A673 (cell line): Measurements from ENCODE around the gene CCNY. TPM values are rescaled to one million over a fixed set of nuclear protein-coding genes. Genes with fewer than 3 reads are reported as not detected.

ENCODE experiments used
- BruUV-seq: library from RNA; stranded (reverse); fragments of 400-500 nt; replicated peaks from 2 replicates; lab custom pipeline; 2021; lab: Mats Ljungman, UMichigan
- CTCF ChIA-PET: fragments of 300-600 bp; sonication (Branson Sonifier 250); formaldehyde crosslinking; loops from one replicate; lab custom pipeline; 2022; ENCODE audit warnings: antibody characterized with exemption; lab: Charles Lee
- POLR2A ChIA-PET: fragments of 300-600 bp; sonication (Branson Sonifier 250); formaldehyde crosslinking; loops from one replicate; lab custom pipeline; 2022; ENCODE audit warnings: antibody characterized with exemption; ENCODE audit not compliant: low non-redundant PET; lab: Charles Lee
- DNase-seq: peaks from one replicate; pipeline ENCODE4 v3.0.0-alpha.2; 2015; ENCODE audit warnings: low spot score
- H3K27ac ChIP-seq: fragments of 200-600 bp; sonication (generic); 2 replicates; pipeline ENCODE4 v1.5.1; 2016; ENCODE audit warnings: mixed run types, low read depth, mild to moderate bottlenecking, mixed read lengths, antibody characterized with exemption, low read length; ENCODE audit not compliant: poor library complexity, severe bottlenecking
- H3K27me3 ChIP-seq: fragments of 200-600 bp; sonication (generic); replicated peaks from 2 replicates; pipeline ENCODE4 v1.6.1; 2017; ENCODE audit warnings: mixed run types, low read depth, mild to moderate bottlenecking, mixed read lengths, antibody characterized with exemption, low read length; ENCODE audit not compliant: insufficient read depth, poor library complexity
- H3K36me3 ChIP-seq: fragments of 200-600 bp; sonication (generic); 2 replicates; pipeline ENCODE4 v1.6.1; 2016; ENCODE audit warnings: mixed run types, mild to moderate bottlenecking, mixed read lengths, antibody characterized with exemption, low read length; ENCODE audit not compliant: insufficient read depth, poor library complexity, severe bottlenecking
- H3K4me1 ChIP-seq: fragments of 200-600 bp; sonication (generic); 2 replicates; pipeline ENCODE4 v1.6.1; 2017; ENCODE audit warnings: mixed run types, mild to moderate bottlenecking, mixed read lengths, antibody characterized with exemption, low read length; ENCODE audit not compliant: insufficient read depth, poor library complexity, severe bottlenecking
- H3K4me3 ChIP-seq: fragments of 200-600 bp; sonication (generic); 2 replicates; pipeline ENCODE4 v1.5.1; 2016; ENCODE audit warnings: low read depth, mixed run types, mild to moderate bottlenecking, mixed read lengths, low read length; ENCODE audit not compliant: poor library complexity, severe bottlenecking
- H3K9me3 ChIP-seq: fragments of 200-600 bp; sonication (generic); 2 replicates; pipeline ENCODE4 v1.6.1; 2016; ENCODE audit warnings: mixed run types, low read depth, mild to moderate bottlenecking, mixed read lengths, antibody characterized with exemption, low read length; ENCODE audit not compliant: poor library complexity, severe bottlenecking
- EZH2 ChIP-seq: fragments of 200-600 bp; sonication (generic); IDR thresholded peaks from 2 replicates; pipeline ENCODE4 v1.6.1; 2017; ENCODE audit warnings: borderline replicate concordance, low read depth, mild to moderate bottlenecking, mixed read lengths, antibody characterized with exemption, low read length; ENCODE audit not compliant: poor library complexity, severe bottlenecking
- intact Hi-C: fragments of 100-400 bp; cut with micrococcal nuclease; formaldehyde crosslinking; loops from one replicate; pipeline ENCODE4 v1.10.0; 2022; ENCODE audit not compliant: unreplicated experiment
- total RNA-seq: library from RNA; stranded (reverse); gene quantifications from 2 replicates; pipeline ENCODE4 v1.2.3, GENCODE V29; 2021
- TF ChIP-seq, protein P1 (sequence below): fragments of 300-800, 200-600 bp; sonication (generic); conservative IDR thresholded peaks from 2 replicates; pipeline ENCODE4 v1.5.1; 2017; ENCODE audit warnings: low read depth, mild to moderate bottlenecking, antibody characterized with exemption, low read length, moderate library complexity, mixed read lengths

CCNY gene
- total RNA-seq, 1 experiment from 2014 or later, result 84.8 TPM

DNA sequence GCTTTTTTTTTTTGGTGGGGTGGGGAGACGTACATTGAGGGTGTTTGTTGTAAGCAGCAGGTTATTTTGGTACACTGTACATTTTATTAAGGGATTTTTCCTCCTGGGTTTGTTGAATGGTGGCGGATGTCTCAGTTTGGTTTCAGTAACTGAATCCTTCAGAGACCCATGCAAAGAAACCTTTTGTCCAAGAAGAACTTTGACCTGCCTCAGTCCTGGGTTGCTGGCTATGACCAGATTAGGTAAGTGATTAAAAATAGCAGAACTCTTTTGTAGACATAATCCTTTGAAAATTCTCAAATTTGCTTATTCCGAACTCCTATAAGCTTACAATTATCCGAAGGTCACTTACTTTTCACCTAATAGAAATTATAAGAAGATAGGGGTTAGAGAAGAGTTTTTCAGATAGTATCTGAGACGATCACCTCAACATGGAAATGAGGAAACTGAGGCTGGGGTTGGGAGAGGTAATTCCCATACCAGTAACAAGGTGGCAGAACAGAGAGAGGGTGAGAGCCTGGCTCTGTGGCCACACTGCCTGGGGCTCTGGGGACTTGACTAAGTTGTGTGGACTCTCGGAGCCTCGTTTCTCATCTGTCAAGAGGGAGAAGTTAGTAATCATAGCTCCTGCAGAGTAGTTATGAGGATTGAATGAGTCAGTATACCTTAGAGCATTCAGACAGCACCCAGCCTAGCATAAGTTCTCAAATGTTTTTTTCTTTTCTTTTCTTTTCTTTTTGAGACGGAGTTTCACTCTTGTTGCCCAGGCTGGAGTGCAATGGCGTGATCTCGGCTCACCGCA is 87.4 kb downstream of the CCNY start:
- Histone ChIP-seq H3K36me3 (no peaks in the 10 kb centered on the region), H3K9me3 (no peaks in the 10 kb centered on the region), H3K27ac (no peak overlapping the region), H3K27me3 (no peaks in the 10 kb centered on the region), H3K4me1 (peaks cover 48% of the 10 kb centered on the region), H3K4me3 (no peak overlapping the region)
- TF ChIP-seq EZH2, result no peak
- TF ChIP-seq, protein P1, sequence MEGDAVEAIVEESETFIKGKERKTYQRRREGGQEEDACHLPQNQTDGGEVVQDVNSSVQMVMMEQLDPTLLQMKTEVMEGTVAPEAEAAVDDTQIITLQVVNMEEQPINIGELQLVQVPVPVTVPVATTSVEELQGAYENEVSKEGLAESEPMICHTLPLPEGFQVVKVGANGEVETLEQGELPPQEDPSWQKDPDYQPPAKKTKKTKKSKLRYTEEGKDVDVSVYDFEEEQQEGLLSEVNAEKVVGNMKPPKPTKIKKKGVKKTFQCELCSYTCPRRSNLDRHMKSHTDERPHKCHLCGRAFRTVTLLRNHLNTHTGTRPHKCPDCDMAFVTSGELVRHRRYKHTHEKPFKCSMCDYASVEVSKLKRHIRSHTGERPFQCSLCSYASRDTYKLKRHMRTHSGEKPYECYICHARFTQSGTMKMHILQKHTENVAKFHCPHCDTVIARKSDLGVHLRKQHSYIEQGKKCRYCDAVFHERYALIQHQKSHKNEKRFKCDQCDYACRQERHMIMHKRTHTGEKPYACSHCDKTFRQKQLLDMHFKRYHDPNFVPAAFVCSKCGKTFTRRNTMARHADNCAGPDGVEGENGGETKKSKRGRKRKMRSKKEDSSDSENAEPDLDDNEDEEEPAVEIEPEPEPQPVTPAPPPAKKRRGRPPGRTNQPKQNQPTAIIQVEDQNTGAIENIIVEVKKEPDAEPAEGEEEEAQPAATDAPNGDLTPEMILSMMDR, result no peak
- ChIA-PET CTCF (no interaction called here), POLR2A (no interaction called here)
- no peak for DNase-seq
- intact Hi-C loops, result no loop called here
- BruUV-seq, result no TSS peak

DNA sequence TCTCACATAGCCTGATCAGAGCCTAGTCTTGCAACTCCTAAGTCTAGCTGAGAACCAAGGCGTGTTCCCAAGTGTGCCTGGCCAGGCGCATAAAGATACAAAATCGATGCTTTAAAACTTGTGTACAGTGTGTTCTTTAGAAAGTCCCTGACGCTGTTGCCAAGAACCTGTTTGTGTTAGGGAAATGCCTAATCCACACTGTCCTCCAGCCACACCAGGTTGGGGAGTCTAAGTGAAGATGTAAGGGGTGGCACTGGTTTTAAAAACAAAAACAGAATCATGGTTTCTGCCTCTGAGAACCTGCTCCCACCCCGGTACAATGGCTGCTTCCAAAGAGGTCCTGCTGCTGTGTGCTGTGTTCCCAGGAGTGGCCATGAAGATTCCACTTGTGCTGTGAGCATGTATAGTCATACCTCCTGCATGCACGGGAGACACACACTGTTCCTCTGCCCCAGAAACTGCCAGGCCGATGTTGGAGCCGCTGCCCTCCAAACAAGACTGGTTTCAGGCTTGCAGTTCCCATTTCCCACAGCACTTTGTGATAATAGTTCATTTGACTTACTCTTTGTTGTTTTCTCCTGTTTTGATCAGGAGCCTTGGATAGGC is 88.5 kb downstream of the CCNY start:
- no peak for DNase-seq
- H3K4me3 ChIP-seq, result no peak overlapping the region
- no peak overlapping the region for H3K27ac ChIP-seq
- CTCF ChIA-PET, result no interaction called here
- TF ChIP-seq, protein P1, result no peak
- TF ChIP-seq EZH2, result no peak
- POLR2A ChIA-PET, result no interaction called here
- no peaks in the 10 kb centered on the region for H3K9me3 ChIP-seq
- H3K27me3 ChIP-seq, result no peaks in the 10 kb centered on the region
- H3K4me1 ChIP-seq, result peaks cover 48% of the 10 kb centered on the region
- intact Hi-C loops, result no loop called here
- no peaks in the 10 kb centered on the region for H3K36me3 ChIP-seq
- no TSS peak for BruUV-seq

DNA sequence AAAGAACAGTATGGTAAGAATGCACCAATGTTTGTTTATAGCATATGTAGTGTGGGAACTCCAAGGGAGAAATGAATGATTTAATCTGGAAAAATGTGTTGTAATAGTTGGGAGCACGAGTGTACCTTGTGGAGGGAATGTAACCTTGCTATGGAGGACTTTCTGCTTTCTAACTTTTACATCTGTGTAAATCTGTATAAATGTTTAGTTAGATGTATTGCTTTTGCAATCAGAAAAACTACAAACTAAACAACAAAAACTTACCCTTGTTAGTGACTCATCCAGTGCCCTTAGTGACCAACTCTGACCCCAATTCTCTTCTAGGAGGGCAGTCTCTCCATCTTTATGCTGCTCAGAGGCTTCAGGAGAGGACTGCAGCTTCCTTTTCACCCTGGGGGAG is 89.3 kb downstream of the CCNY start:
- ChIA-PET POLR2A (no interaction called here), CTCF (no interaction called here)
- Histone ChIP-seq H3K4me1 (peaks cover 40% of the 10 kb centered on the region), H3K4me3 (no peak overlapping the region), H3K27ac (no peak overlapping the region), H3K36me3 (no peaks in the 10 kb centered on the region), H3K9me3 (no peaks in the 10 kb centered on the region), H3K27me3 (no peaks in the 10 kb centered on the region)
- DNase-seq, result no peak
- BruUV-seq, result no TSS peak
- TF ChIP-seq EZH2, result no peak
- TF ChIP-seq, protein P1, result no peak
- intact Hi-C loops, result no loop called here
